Trophoblast cell (in vitro differentiated cells and primary cell): Measurements from ENCODE around the gene REXO1.

Source experiments
- DNase-seq, 2 donors: peaks; one replicate each; pipeline ENCODE4 v3.0.0-alpha.2; 2016
- H2AFZ ChIP-seq: 2 replicates; pipeline ENCODE4 v1.6.1; 2013; ENCODE audit warnings: low read length, moderate library complexity, mild to moderate bottlenecking; ENCODE audit not compliant: insufficient read depth, poor library complexity
- H2AK5ac ChIP-seq: 2 replicates; pipeline ENCODE4 v1.6.1; 2013; ENCODE audit warnings: mild to moderate bottlenecking, low read length
- H2BK120ac ChIP-seq: 2 replicates; pipeline ENCODE4 v1.6.1; 2013; ENCODE audit warnings: low read length, mild to moderate bottlenecking, moderate library complexity; ENCODE audit not compliant: insufficient read depth, poor library complexity
- H2BK12ac ChIP-seq: 2 replicates; pipeline ENCODE4 v1.6.1; 2013; ENCODE audit warnings: mild to moderate bottlenecking, low read length, moderate library complexity
- H2BK5ac ChIP-seq: 2 replicates; pipeline ENCODE4 v1.6.1; 2013; ENCODE audit warnings: low read length, low read depth, moderate library complexity, mild to moderate bottlenecking; ENCODE audit not compliant: poor library complexity
- H3K14ac ChIP-seq: 2 replicates; pipeline ENCODE4 v1.6.1; 2013; ENCODE audit warnings: mild to moderate bottlenecking, low read length
- H3K18ac ChIP-seq: 2 replicates; pipeline ENCODE4 v1.6.1; 2013; ENCODE audit warnings: mild to moderate bottlenecking, low read length
- H3K23ac ChIP-seq: 2 replicates; pipeline ENCODE4 v1.6.1; 2013; ENCODE audit warnings: low read length
- H3K27ac ChIP-seq: 2 replicates; pipeline ENCODE4 v1.5.1; 2013; ENCODE audit warnings: low read depth, mild to moderate bottlenecking, inconsistent platforms, low read length, moderate library complexity
- H3K27me3 ChIP-seq: 2 replicates; pipeline ENCODE4 v1.6.1; 2013; ENCODE audit warnings: inconsistent platforms, mild to moderate bottlenecking, low read length, moderate library complexity; ENCODE audit not compliant: insufficient read depth
- H3K36me3 ChIP-seq, 2 experiments: 1 replicate in 1 of 2; 2 replicates in 1 of 2; pipeline ENCODE4 v1.6.1; 2013; ENCODE audit warnings: low read length in 2 of 2, mild to moderate bottlenecking in 2 of 2, moderate library complexity in 1 of 2; ENCODE audit not compliant: insufficient read depth in 2 of 2, control insufficient read depth in 1 of 2
- H3K4ac ChIP-seq: 2 replicates; pipeline ENCODE4 v1.6.1; 2013; ENCODE audit warnings: low read depth, mild to moderate bottlenecking, low read length, moderate library complexity
- H3K4me1 ChIP-seq, 2 experiments: 1 replicate in 1 of 2; 2 replicates in 1 of 2; pipeline ENCODE4 v1.6.1; 2013; ENCODE audit warnings: low read length in 2 of 2, mild to moderate bottlenecking in 2 of 2, moderate library complexity in 1 of 2; ENCODE audit not compliant: insufficient read depth in 2 of 2, control insufficient read depth in 1 of 2
- H3K4me2 ChIP-seq: 2 replicates; pipeline ENCODE4 v1.6.1; 2013; ENCODE audit warnings: inconsistent platforms, mild to moderate bottlenecking, low read length, moderate library complexity
- H3K4me3 ChIP-seq: 2 replicates; pipeline ENCODE4 v1.5.1; 2013; ENCODE audit warnings: mild to moderate bottlenecking, low read depth, low read length, inconsistent platforms
- H3K79me1 ChIP-seq: one replicate; pipeline ENCODE4 v1.6.1; 2013; ENCODE audit warnings: low read length
- H3K79me2 ChIP-seq: 2 replicates; pipeline ENCODE4 v1.6.1; 2013; ENCODE audit warnings: low read length, mild to moderate bottlenecking; ENCODE audit not compliant: control insufficient read depth, insufficient read depth, poor library complexity
- H3K9ac ChIP-seq: 2 replicates; pipeline ENCODE4 v1.6.1; 2013; ENCODE audit warnings: mild to moderate bottlenecking, low read length
- H3K9me3 ChIP-seq: 2 replicates; pipeline ENCODE4 v1.6.1; 2013; ENCODE audit warnings: low read depth, mild to moderate bottlenecking, control low read depth, inconsistent platforms, low read length; ENCODE audit not compliant: insufficient read depth
- H4K12ac ChIP-seq: 2 replicates; pipeline ENCODE4 v1.6.1; 2013; ENCODE audit warnings: low read depth, mild to moderate bottlenecking, low read length, moderate library complexity
- H4K8ac ChIP-seq: 2 replicates; pipeline ENCODE4 v1.6.1; 2013; ENCODE audit warnings: low read depth, mild to moderate bottlenecking, low read length, moderate library complexity
- H4K91ac ChIP-seq: one replicate; pipeline ENCODE4 v1.6.1; 2013; ENCODE audit warnings: low read depth, mild to moderate bottlenecking, low read length, moderate library complexity
- WGBS: extraction: QIAGEN DNeasy Blood & Tissue Kit; methylation state at CpG from one replicate; pipeline ENCODE4 v1.1.7; 2013; ENCODE audit warnings: missing lambda C conversion rate; ENCODE audit not compliant: insufficient read length, insufficient coverage; ENCODE audit errors: extremely low coverage; 5-methylcytosine and 5-hydroxymethylcytosine counted together

REXO1 gene

GRCh38 chr19:1818549-1819195 lies 29.6 kb downstream of the REXO1 start:
- WGBS: no CpG with 5 or more reads among the region's 33 CpGs
- Histone ChIP-seq H3K9ac (no peak overlapping the region), H3K9me3 (no peaks in the 10 kb centered on the region)

GRCh38 chr19:1817553-1818179 lies 30.6 kb downstream of the REXO1 start:
- H3K4ac ChIP-seq: no peak overlapping the region
- H3K4me3 ChIP-seq: no peak overlapping the region
- no peak overlapping the region for H3K9ac ChIP-seq

More at GRCh38 chr19:1818549-1819195, 29.6 kb downstream of the REXO1 start:
- Histone ChIP-seq H4K12ac (no peak overlapping the region), H3K4me1 (no peaks in the 10 kb centered on the region), H4K91ac (no peak overlapping the region), H2BK12ac (no peak overlapping the region), H3K4me2 (no peak overlapping the region), H3K36me3 (peaks cover 86 to 88% of the 10 kb centered on the region in 2 experiments), H3K14ac (no peak overlapping the region), H3K23ac (no peak overlapping the region), H3K18ac (no peak overlapping the region), H3K27me3 (no peaks in the 10 kb centered on the region), H3K79me1 (no peaks in the 10 kb centered on the region), H2AFZ (no peak overlapping the region), H3K79me2 (no peaks in the 10 kb centered on the region), H3K27ac (no peak overlapping the region), H2AK5ac (no peak overlapping the region), H3K4me3 (no peak overlapping the region), H4K8ac (no peak overlapping the region), H2BK5ac (no peak overlapping the region), H2BK120ac (no peak overlapping the region), H3K4ac (no peak overlapping the region)
- DNase-seq: no peak

GRCh38 chr19:1816530-1817298 lies 31.6 kb downstream of the REXO1 start:
- no peak overlapping the region for H3K18ac ChIP-seq
- H2AFZ ChIP-seq: no peak overlapping the region
- H3K4ac ChIP-seq: no peak overlapping the region
- no peaks in the 10 kb centered on the region for H3K9me3 ChIP-seq
- no CpG with 5 or more reads among the region's 36 CpGs for WGBS
- H2BK120ac ChIP-seq: no peak overlapping the region
- no peak overlapping the region for H3K27ac ChIP-seq
- H3K36me3 ChIP-seq: peaks cover 67 to 68% of the 10 kb centered on the region in 2 experiments
- H3K79me1 ChIP-seq: no peaks in the 10 kb centered on the region
- no peak overlapping the region for H3K4me2 ChIP-seq
- no peak overlapping the region for H3K4me3 ChIP-seq
- H4K12ac ChIP-seq: no peak overlapping the region
- peaks cover 0 to 13% of the 10 kb centered on the region in 2 experiments for H3K4me1 ChIP-seq
- H3K14ac ChIP-seq: no peak overlapping the region
- H4K8ac ChIP-seq: no peak overlapping the region
- H4K91ac ChIP-seq: no peak overlapping the region
- no peak overlapping the region for H2AK5ac ChIP-seq
- no peak overlapping the region for H2BK12ac ChIP-seq
- no peak overlapping the region for H3K23ac ChIP-seq
- H3K9ac ChIP-seq: no peak overlapping the region
- no peak for DNase-seq
- H3K27me3 ChIP-seq: no peaks in the 10 kb centered on the region
- H3K79me2 ChIP-seq: no peaks in the 10 kb centered on the region
- no peak overlapping the region for H2BK5ac ChIP-seq

More at GRCh38 chr19:1817553-1818179, 30.6 kb downstream of the REXO1 start:
- Histone ChIP-seq H3K18ac (no peak overlapping the region), H3K4me1 (peaks cover 0 to 7% of the 10 kb centered on the region in 2 experiments), H3K4me2 (no peak overlapping the region), H2BK12ac (no peak overlapping the region), H3K27ac (no peak overlapping the region), H3K79me2 (no peaks in the 10 kb centered on the region), H4K8ac (no peak overlapping the region), H4K91ac (no peak overlapping the region), H3K36me3 (peaks cover 76 to 78% of the 10 kb centered on the region in 2 experiments), H3K27me3 (no peaks in the 10 kb centered on the region), H4K12ac (no peak overlapping the region), H2AFZ (no peak overlapping the region), H3K23ac (no peak overlapping the region), H3K14ac (no peak overlapping the region), H2BK5ac (no peak overlapping the region), H2AK5ac (no peak overlapping the region), H3K9me3 (no peaks in the 10 kb centered on the region), H3K79me1 (no peaks in the 10 kb centered on the region), H2BK120ac (no peak overlapping the region)
- no peak for DNase-seq
- WGBS: no CpG with 5 or more reads among the region's 25 CpGs

GRCh38 chr19:1815605-1816529 lies 32.4 kb downstream of the REXO1 start:
- H3K4me2 ChIP-seq: no peak overlapping the region
- peak overlapping the region; percentile 27 for H3K4me3 ChIP-seq
- no peak for DNase-seq
- no peak overlapping the region for H4K8ac ChIP-seq
- H3K14ac ChIP-seq: no peak overlapping the region
- H3K4ac ChIP-seq: no peak overlapping the region
- no peak overlapping the region for H2BK5ac ChIP-seq
- no peak overlapping the region for H2AFZ ChIP-seq
- H4K91ac ChIP-seq: no peak overlapping the region
- no peak overlapping the region for H4K12ac ChIP-seq
- WGBS: no CpG with 5 or more reads among the region's 61 CpGs
- H3K79me1 ChIP-seq: no peaks in the 10 kb centered on the region
- no peak overlapping the region for H3K18ac ChIP-seq
- H2AK5ac ChIP-seq: no peak overlapping the region
- H3K9me3 ChIP-seq: no peaks in the 10 kb centered on the region
- H3K23ac ChIP-seq: no peak overlapping the region
- peaks cover 60 to 62% of the 10 kb centered on the region in 2 experiments for H3K36me3 ChIP-seq
- peaks cover 0 to 14% of the 10 kb centered on the region in 2 experiments for H3K4me1 ChIP-seq
- H2BK120ac ChIP-seq: no peak overlapping the region
- no peaks in the 10 kb centered on the region for H3K27me3 ChIP-seq
- no peak overlapping the region for H3K27ac ChIP-seq
- H2BK12ac ChIP-seq: no peak overlapping the region
- H3K79me2 ChIP-seq: no peaks in the 10 kb centered on the region
- H3K9ac ChIP-seq: no peak overlapping the region
